ENCODE results near the gene SMO. TPM values are rescaled to one million over a fixed set of nuclear protein-coding genes. Genes with fewer than 3 reads are reported as not detected.

SMO gene
- total and polyA plus RNA-seq, 2 donors (not counting 3 experiments of a cell fraction or from before 2014, with no cell fraction given): 13.2 to 16.5 TPM

DNA sequence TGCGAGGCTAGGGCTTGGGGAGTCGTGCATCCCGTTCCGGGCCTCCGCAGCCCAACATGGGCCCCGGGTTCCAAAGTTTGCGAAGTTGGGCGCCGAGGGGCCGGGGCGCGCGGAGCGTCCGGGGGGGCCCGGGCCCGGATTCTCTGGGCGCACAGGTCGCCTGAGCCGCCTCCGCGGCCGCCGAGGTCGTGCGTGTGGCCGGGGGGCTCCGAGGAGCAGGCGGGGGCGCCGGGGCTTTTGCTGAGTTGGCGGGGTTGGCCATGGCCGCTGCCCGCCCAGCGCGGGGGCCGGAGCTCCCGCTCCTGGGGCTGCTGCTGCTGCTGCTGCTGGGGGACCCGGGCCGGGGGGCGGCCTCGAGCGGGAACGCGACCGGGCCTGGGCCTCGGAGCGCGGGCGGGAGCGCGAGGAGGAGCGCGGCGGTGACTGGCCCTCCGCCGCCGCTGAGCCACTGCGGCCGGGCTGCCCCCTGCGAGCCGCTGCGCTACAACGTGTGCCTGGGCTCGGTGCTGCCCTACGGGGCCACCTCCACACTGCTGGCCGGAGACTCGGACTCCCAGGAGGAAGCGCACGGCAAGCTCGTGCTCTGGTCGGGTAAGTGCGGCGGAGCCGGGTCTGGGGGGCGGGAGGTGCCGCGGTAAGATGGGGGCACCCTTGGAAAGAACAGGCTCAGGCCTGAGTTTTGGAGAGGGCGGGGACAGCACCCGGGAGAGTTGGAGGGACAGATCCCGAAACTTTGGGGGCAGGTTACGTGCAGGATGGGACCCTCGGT lies 643 bp downstream of the SMO start:
- Histone ChIP-seq H3K9ac (replicated peaks; ENCODE audit: extremely low read depth, insufficient read depth, low read length) (peak overlapping the region; percentile 47), H3K79me2 (ENCODE audit: control insufficient read depth, insufficient read depth, low read length) (no peaks in the 10 kb centered on the region), H3K9me3 (replicated peaks; ENCODE audit: control insufficient read depth, insufficient read depth, low read length) (no peaks in the 10 kb centered on the region), H4K20me1 (replicated peaks; ENCODE audit: control insufficient read depth, extremely low read depth, insufficient read depth, low read length) (no peaks in the 10 kb centered on the region), H3K4me1 (ENCODE audit: control insufficient read depth, extremely low read depth, insufficient read depth, low read length) (peaks cover 4% of the 10 kb centered on the region), H3K9me1 (replicated peaks; ENCODE audit: control insufficient read depth, extremely low read depth, insufficient read depth, low read length) (no peaks in the 10 kb centered on the region), H3K36me3 (ENCODE audit: control insufficient read depth in 2 of 2, extremely low read depth in 1 of 2, insufficient read depth in 2 of 2, low read length in 2 of 2) (no peaks in the 10 kb centered on the region), H2AFZ (ENCODE audit: low read depth, low read length) (peak overlapping the region; percentile 76), H3K4me2 (ENCODE audit: insufficient read depth, low read length) (peak overlapping the region; percentile 75), H3K27me3 (ENCODE audit: control insufficient read depth in 2 of 2, insufficient read depth in 2 of 2, low read length in 2 of 2) (peaks cover 5 to 11% of the 10 kb centered on the region in 2 experiments), H3K27ac (ENCODE audit: insufficient read depth, low read depth, low read length) (no peak overlapping the region), H3K4me3 (replicated peaks in 1 of 3; ENCODE audit: insufficient read depth in 1 of 3, low read depth in 1 of 3, low read length in 3 of 3) (peak overlapping the region; percentile 34 to 79 (median 42))
- dilution Hi-C loops (cut with MboI; ENCODE audit: extremely low pct_ligation_motif_present, low sequenced_read_pairs) (no loop called here), intact Hi-C loops (cut with micrococcal nuclease) (no loop called here)
- DNase-seq (ENCODE audit: low read depth, low spot score): peak; percentile 31
- no TSS peak for BruUV-seq (replicated peaks)
- ChIA-PET CTCF (interaction anchor here (0.6 to 3.9 kb wide), 4 partner anchors 21 to 87 kb away, joined by 3 to 32 read pairs (median 6); no protein-coding TSS in a partner anchor), POLR2A (no interaction called here)
- FAIRE-seq: peak; percentile 26
- no peak for TF ChIP-seq POLR2AphosphoS5 (IDR thresholded peaks at IDR 0.05; ENCODE audit: insufficient read depth, low read depth, low read length)
- no peak for TF ChIP-seq GATA2 (IDR thresholded peaks at IDR 0.05; ENCODE audit: insufficient read depth, insufficient read length, low read depth, low read length)
- TF ChIP-seq POLR2A (IDR thresholded peaks at IDR 0.05; ENCODE audit: low read depth, low read length): no peak
- TF ChIP-seq EZH2 (IDR thresholded peaks at IDR 0.05; ENCODE audit: borderline replicate concordance, low read depth, low read length, severe bottlenecking): no peak

DNA sequence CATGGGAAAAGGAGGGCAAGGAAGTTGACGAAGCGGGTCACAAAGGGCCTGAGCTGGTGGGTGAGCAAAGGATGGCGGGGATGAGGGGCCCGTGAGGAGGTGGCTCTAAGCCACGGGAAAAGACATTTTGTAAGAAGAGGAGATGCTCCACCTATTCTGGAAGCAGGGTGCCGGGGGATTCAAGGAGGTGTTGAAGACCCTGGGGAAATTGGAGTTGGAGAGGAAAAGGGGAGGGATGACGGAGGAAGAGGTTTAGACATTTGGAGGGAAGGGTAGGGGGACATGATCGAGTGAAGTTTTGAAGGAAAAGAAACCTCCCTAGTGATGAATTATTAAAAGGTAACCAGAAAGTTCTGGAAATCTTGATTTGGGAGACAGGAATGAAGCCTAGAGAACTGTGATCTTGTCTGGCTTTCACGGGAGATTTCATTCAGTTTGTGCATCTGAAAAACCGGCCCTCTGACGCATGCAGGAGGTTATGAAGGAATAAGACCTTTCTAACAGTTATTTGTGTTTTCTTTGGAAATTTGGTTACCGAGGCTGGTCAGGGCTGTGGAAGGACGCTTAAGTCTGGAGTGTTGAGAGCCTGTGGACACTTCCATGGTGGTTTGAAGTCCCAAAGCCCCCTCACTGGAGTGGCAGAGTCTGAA lies 1.4 kb downstream of the SMO start:
- dilution Hi-C loops (cut with MboI; ENCODE audit: extremely low pct_ligation_motif_present, low sequenced_read_pairs) (no loop called here), intact Hi-C loops (cut with micrococcal nuclease) (no loop called here)
- Histone ChIP-seq H3K4me3 (replicated peaks in 1 of 3; ENCODE audit: insufficient read depth in 1 of 3, low read depth in 1 of 3, low read length in 3 of 3) (peak overlapping the region; percentile 34 to 79 (median 42)), H3K9me3 (replicated peaks; ENCODE audit: control insufficient read depth, insufficient read depth, low read length) (no peaks in the 10 kb centered on the region), H3K79me2 (ENCODE audit: control insufficient read depth, insufficient read depth, low read length) (no peaks in the 10 kb centered on the region), H3K9ac (replicated peaks; ENCODE audit: extremely low read depth, insufficient read depth, low read length) (peak overlapping the region; percentile 47), H3K27ac (ENCODE audit: insufficient read depth, low read depth, low read length) (no peak overlapping the region), H2AFZ (ENCODE audit: low read depth, low read length) (peak overlapping the region; percentile 76), H4K20me1 (replicated peaks; ENCODE audit: control insufficient read depth, extremely low read depth, insufficient read depth, low read length) (no peaks in the 10 kb centered on the region), H3K4me2 (ENCODE audit: insufficient read depth, low read length) (peak overlapping the region; percentile 75), H3K9me1 (replicated peaks; ENCODE audit: control insufficient read depth, extremely low read depth, insufficient read depth, low read length) (no peaks in the 10 kb centered on the region), H3K27me3 (ENCODE audit: control insufficient read depth in 2 of 2, insufficient read depth in 2 of 2, low read length in 2 of 2) (peaks cover 3 to 11% of the 10 kb centered on the region in 2 experiments), H3K4me1 (ENCODE audit: control insufficient read depth, extremely low read depth, insufficient read depth, low read length) (peaks cover 4% of the 10 kb centered on the region), H3K36me3 (ENCODE audit: control insufficient read depth in 2 of 2, extremely low read depth in 1 of 2, insufficient read depth in 2 of 2, low read length in 2 of 2) (no peaks in the 10 kb centered on the region)
- POLR2A ChIA-PET: no interaction called here
- CTCF ChIA-PET: interaction anchor here (1.5 to 3.9 kb wide), 2 partner anchors 20 to 27 kb away, joined by 8 to 32 read pairs; no protein-coding TSS in a partner anchor
- no peak for DNase-seq (ENCODE audit: low read depth, low spot score)
- BruUV-seq (replicated peaks): no TSS peak
- FAIRE-seq: no peak
- no peak for TF ChIP-seq FOS (IDR thresholded peaks at IDR 0.05; ENCODE audit: borderline replicate concordance, insufficient read depth, low read length)
- no peak for TF ChIP-seq JUN (IDR thresholded peaks at IDR 0.05; ENCODE audit: borderline replicate concordance, insufficient read depth, insufficient read length, low read depth)
- no peak for TF ChIP-seq POLR2A (IDR thresholded peaks at IDR 0.05; ENCODE audit: low read depth, low read length)
- no peak for TF ChIP-seq EZH2 (IDR thresholded peaks at IDR 0.05; ENCODE audit: borderline replicate concordance, low read depth, low read length, severe bottlenecking)
- TF ChIP-seq, protein P1, sequence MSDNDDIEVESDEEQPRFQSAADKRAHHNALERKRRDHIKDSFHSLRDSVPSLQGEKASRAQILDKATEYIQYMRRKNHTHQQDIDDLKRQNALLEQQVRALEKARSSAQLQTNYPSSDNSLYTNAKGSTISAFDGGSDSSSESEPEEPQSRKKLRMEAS (IDR thresholded peaks at IDR 0.05; ENCODE audit: insufficient read depth, insufficient read length): no peak
- TF ChIP-seq, protein P2, sequence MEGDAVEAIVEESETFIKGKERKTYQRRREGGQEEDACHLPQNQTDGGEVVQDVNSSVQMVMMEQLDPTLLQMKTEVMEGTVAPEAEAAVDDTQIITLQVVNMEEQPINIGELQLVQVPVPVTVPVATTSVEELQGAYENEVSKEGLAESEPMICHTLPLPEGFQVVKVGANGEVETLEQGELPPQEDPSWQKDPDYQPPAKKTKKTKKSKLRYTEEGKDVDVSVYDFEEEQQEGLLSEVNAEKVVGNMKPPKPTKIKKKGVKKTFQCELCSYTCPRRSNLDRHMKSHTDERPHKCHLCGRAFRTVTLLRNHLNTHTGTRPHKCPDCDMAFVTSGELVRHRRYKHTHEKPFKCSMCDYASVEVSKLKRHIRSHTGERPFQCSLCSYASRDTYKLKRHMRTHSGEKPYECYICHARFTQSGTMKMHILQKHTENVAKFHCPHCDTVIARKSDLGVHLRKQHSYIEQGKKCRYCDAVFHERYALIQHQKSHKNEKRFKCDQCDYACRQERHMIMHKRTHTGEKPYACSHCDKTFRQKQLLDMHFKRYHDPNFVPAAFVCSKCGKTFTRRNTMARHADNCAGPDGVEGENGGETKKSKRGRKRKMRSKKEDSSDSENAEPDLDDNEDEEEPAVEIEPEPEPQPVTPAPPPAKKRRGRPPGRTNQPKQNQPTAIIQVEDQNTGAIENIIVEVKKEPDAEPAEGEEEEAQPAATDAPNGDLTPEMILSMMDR (IDR thresholded peaks at IDR 0.05; ENCODE audit: extremely low read depth in 1 of 2, insufficient read depth in 1 of 2, low read depth in 1 of 2, low read length in 2 of 2): no peak
- TF ChIP-seq MYC (IDR thresholded peaks at IDR 0.05; ENCODE audit: low read depth, low read length): no peak
- TF ChIP-seq POLR2AphosphoS5 (IDR thresholded peaks at IDR 0.05; ENCODE audit: insufficient read depth, low read depth, low read length): no peak
- no peak for TF ChIP-seq GATA2 (IDR thresholded peaks at IDR 0.05; ENCODE audit: insufficient read depth, insufficient read length, low read depth, low read length)

All from endothelial cell of umbilical vein (primary cell).